Activated T-cell treated with anti-CD3 and anti-CD28 coated beads for 1 hour (primary cell): ENCODE data around the gene CCDC92.
A peak's percentile ranks its signal among the peaks of the same experiment; 100 is the strongest.

Source experiments
- DNase-seq: peaks from one replicate; pipeline ENCODE4 v3.0.0-alpha.2; 2020; ENCODE audit warnings: low read depth

Gene CCDC92

DNA sequence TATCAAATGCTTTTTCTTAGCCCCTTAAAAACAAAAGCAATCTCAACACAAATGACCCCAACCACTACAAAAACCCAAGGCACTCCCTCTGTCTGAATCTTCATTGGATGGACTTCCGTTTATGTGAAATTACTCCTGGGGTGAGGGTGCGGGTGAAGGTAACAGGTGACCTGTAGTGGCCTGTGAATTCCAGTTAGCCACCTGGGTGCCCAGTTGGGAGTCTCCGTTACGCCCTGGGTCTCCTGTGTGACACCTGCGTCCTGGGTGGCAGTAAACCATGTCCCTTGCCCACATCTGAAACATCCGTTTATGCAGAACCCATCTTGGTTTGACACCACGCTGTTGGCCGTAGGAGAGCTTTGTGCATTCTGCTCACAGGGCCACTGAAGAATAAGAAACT, 62.6 kb downstream of the CCDC92 start:
- no peak for DNase-seq

GRCh38 chr12:123908884-123909725, 63.5 kb downstream of the CCDC92 start:
- DNase-seq = no peak

- DNase-seq = no peak
These were observed 64.7 kb downstream of the CCDC92 start for GRCh38 chr12:123907726-123908476.

- no peak for DNase-seq
These were observed 65.8 kb downstream of the CCDC92 start for GRCh38 chr12:123906711-123907420.

DNA sequence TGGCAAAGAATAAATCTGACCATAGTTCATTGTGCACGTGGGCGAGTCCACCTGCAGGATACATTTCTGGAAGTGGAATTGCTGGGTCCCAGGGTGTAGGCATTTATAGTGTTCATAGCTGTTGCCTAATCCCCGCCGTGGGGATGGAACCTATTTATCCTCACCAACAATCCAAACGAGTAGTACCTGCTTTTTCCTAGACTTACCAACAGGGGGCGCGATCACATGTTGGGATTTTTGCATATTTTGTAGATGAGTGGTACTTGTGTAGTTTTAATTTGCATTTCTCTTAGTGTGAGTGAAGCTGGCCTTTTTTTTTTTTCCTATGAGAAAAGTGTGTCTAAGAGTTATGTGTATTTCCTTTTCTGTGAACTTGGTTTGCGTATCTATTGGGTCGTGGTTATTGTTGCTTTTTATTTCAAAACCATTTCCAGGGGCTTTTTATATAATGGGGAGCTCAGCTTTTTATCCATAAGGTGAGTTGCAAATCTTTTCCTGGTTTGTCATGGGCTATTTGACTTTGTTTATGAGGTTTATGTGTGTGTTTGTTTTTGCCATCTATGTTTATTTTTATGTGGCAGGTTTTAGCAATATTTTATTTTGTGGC, 67.2 kb downstream of the CCDC92 start:
- DNase-seq = peak; percentile 56

- no peak for DNase-seq
These were observed 69.1 kb downstream of the CCDC92 start for GRCh38 chr12:123903301-123904065.

DNA sequence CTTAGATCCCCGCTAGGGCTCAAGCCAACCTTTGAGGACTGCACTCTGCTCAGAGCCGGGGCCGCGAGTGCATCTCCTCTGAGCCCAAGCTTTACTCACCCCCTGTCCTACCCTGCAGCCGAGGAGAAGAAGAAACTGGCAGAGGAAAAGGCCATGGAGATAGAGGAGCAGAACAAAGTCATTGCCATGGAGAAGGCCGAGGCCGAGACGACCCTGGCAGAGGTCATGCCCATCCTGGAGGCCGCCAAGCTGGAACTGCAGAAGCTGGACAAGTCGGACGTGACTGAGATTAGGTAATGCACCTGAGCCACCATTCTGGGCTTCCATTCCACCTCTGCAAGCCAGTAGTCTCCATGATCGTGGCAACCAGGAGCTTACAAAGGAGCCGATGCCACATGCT, 69.8 kb downstream of the CCDC92 start:
- no peak for DNase-seq

DNA sequence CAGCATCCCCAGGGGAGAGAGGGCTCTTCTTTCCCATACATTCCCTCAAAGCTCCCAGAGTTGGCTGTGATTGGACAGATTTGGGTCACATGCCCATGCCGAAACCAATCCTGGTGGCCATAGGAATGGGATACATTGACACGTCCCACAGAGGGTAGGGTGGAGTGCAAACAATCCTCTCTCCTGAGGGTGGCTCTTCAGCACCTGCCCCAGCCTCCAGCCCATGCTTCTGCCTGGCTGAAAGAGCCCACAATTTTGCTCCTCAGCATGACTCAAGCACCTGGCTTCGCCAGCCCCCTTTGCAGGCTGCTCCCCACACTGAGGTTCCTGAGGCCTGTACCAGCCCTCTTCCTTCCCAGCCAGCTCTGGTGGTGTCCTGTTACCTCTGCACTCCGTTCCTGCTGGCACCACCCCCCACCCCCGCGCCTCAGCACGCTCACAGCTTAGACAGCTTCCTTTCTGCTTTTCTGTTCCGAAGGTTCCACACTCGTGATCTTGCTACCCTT, 71.7 kb downstream of the CCDC92 start:
- DNase-seq = no peak

DNA sequence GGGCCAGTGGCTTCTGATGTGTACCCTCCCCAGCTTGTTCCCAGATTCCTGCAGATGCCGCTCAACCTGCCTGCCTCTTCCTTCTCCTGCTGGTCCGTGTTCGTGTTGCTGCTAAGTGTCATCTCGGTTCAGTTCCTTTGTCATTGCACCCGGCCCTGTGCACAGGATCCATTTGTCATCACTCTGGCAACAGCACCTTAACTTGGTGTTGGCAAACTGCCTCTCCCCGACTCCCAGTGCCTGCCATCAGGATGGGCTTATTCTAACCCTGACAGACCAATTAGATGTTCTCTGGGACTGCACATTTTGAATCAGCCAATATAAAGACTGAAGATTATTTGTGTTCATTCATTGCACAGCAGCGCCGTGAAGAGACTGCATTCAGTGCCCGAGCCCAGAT, 73.3 kb downstream of the CCDC92 start:
- DNase-seq = no peak

- no peak for DNase-seq
These were observed 74.0 kb downstream of the CCDC92 start for GRCh38 chr12:123898673-123899072.

DNA sequence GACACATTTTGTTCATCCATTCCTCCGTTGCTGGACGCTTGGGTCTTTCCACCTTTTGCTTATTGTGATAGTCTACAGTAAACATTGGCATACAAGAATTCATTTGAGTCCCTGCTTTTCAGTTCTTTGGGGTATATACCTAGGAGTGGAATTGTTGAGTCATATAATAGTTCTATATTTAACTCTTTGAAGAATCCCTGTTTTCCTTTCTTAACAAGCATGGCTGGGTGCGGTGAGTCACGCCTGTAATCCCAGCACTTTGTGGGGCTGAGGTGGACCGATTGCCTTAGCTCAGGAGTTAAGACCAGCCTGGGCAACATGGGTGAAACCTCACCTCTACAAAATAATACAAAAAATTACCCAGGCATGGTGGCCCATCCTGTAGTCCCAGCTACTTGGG, 75.4 kb downstream of the CCDC92 start:
- DNase-seq = no peak

GRCh38 chr12:123896767-123897166, 75.9 kb downstream of the CCDC92 start:
- no peak for DNase-seq

DNA sequence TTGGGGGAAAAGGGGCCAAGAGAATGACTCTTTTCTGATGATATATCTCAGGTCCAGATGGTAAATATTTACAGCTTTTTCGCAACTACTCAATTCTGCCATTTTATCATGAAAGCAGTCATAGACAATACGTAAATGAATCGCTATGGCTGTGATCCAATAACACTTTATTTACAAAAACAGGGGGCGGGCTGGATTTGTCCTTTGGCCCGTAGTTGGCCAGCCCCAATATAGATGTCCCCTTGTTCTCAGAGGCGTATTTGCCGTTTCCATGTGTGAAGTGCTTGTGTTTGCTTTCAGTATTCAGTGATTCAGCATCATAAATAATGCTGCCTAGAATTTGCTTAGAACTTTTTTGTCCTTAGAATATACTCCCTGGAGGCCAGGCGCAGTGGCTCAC, 77.2 kb downstream of the CCDC92 start:
- no peak for DNase-seq

DNA sequence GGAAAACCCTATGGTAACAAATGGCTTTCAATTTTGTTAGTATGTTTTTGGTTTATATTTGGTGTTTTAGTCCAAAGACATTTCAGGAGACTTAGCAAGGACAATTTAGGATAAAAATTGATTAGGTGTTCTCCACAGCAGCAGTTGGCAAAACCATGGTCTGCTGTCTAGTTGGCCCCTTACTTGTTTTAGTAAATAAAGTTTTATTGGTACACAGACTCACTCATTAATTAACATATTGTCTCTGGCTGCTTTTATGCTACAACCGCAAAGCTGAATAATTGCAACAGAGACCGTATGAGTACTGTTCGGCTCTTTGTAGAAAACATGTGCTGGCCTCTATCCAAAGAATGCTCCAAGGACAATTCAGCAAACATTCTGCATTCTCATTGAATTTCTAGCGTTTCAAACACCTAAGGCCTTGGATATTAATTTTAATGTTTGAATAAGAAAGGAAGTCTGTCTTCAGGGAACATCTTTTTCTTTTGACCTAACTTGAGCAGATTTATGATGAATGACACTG, 77.7 kb downstream of the CCDC92 start:
- no peak for DNase-seq

DNA sequence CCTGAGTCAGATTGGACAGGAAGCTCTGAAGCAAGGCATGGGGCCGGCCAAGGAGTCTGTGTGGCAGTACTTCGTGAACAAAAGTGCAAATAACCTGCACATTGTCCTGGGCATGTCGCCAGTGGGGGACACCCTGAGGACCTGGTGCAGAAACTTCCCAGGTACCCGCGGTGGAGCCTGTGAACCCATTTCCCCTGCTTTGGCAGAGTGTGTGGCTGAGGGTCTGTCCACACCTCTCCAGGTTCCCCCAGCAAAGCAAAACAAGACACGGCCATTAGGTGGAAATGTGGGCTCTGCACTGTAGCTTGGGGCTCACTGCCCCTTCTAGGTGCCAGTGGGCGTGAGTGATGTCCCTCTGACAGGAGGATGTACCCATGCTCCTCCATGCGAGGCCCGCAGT, 79.4 kb downstream of the CCDC92 start:
- DNase-seq = no peak

GRCh38 chr12:123892853-123893252, 79.8 kb downstream of the CCDC92 start:
- DNase-seq = no peak

DNA sequence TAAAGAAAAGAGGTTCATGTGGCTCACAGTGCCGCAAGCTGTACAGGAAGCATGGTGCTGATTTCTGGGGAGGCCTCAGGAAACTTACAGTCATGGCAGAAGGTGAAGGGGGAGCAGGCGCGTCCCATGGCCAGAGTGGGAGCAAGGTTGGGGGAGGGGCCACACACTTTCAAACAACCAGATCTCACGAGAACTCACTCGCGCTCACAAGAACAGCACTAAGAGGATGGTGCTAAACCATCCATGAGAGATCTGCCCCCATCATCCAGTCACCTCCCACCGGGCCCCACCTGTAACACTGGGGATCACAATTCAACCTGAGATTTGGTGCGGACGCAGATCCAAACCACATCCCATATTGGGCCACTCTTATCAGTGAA, 80.5 kb downstream of the CCDC92 start:
- no peak for DNase-seq

GRCh38 chr12:123891516-123892179, 81.0 kb downstream of the CCDC92 start:
- no peak for DNase-seq

DNA sequence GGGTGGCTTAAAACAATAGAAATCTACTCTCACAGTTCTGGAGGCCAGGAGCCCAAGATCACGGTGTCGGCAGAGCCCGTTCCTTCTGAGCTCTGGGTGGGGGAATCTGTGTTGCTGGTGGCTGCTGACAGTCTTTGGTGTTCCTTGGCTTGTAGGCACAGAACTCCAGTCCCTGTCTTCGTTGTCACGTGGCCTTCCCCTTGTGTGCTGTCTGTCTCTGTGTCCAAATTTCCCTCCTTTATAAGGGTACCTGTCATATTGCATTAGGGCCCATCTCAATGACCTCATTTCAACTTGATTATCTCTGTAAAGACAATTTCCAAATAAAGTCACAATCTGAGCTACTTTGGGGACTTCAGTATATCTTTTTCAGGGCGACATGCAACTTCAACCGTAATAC, 81.6 kb downstream of the CCDC92 start:
- DNase-seq = no peak

- DNase-seq = no peak
These were observed 82.1 kb downstream of the CCDC92 start for GRCh38 chr12:123890536-123890902.
